ENCODE results near the gene SHANK1.

The SHANK1 gene

GRCh38 chr19:50725911-50726230, 6.3 kb upstream of the SHANK1 start:
- no peak for FAIRE-seq

GRCh38 chr19:50725218-50725910, 5.8 kb upstream of the SHANK1 start:
- no peak for FAIRE-seq

- peak; percentile 87 for FAIRE-seq
Measured at GRCh38 chr19:50724522-50725217, 5.1 kb upstream of the SHANK1 start.

- no peak for FAIRE-seq
Measured at GRCh38 chr19:50723735-50724521, 4.3 kb upstream of the SHANK1 start.

- peak; percentile 78 for FAIRE-seq
Measured at GRCh38 chr19:50723069-50723468, 3.5 kb upstream of the SHANK1 start, which contains the start of gene CLEC11A. Gene CLEC11A, plus strand, starts transcription at chr19:50723364. Its CDS starts 162 bp downstream, at chr19:50723526.

GRCh38 chr19:50722201-50723013, 2.8 kb upstream of the SHANK1 start:
- no peak for FAIRE-seq

- FAIRE-seq: no peak
Measured at GRCh38 chr19:50721441-50722137, 2.0 kb upstream of the SHANK1 start.

- no peak for FAIRE-seq
Measured at GRCh38 chr19:50720921-50721381, 1.3 kb upstream of the SHANK1 start.

GRCh38 chr19:50720181-50720920, 749 bp upstream of the SHANK1 start:
- FAIRE-seq: no peak

- FAIRE-seq: no peak
Measured at GRCh38 chr19:50719119-50719435, 525 bp downstream of the SHANK1 start.

- FAIRE-seq: no peak
Measured at GRCh38 chr19:50718255-50719118, 1.1 kb downstream of the SHANK1 start.

GRCh38 chr19:50717891-50718254, 1.7 kb downstream of the SHANK1 start:
- no peak for FAIRE-seq

- FAIRE-seq: no peak
Measured at GRCh38 chr19:50717026-50717723, 2.4 kb downstream of the SHANK1 start.

- no peak for FAIRE-seq
Measured at GRCh38 chr19:50716178-50717025, 3.2 kb downstream of the SHANK1 start.

GRCh38 chr19:50713556-50714236, 5.9 kb downstream of the SHANK1 start:
- no peak for FAIRE-seq

GRCh38 chr19:50712833-50713232, 6.8 kb downstream of the SHANK1 start:
- FAIRE-seq: no peak

GRCh38 chr19:50711805-50712204, 7.8 kb downstream of the SHANK1 start:
- no peak for FAIRE-seq

- FAIRE-seq: no peak
Measured at GRCh38 chr19:50711196-50711595, 8.4 kb downstream of the SHANK1 start.
